ENCODE measurements around the gene CCM2L. TPM values are rescaled to one million over a fixed set of nuclear protein-coding genes. Genes with fewer than 3 reads are reported as not detected.

CCM2L gene
- total RNA-seq, 2 experiments from 2014 or later: not detected

- CTCF ChIA-PET: no interaction called here
- Mint-ChIP-seq H3K36me3 (no peaks in the 10 kb centered on the region), H3K9me3 (ENCODE audit: low read depth) (no peaks in the 10 kb centered on the region), H3K4me1 (no peaks in the 10 kb centered on the region), H3K27ac (no peak overlapping the region), H3K27me3 (peaks cover 33% of the 10 kb centered on the region), H3K4me3 (no peak overlapping the region)
- no peak for DNase-seq
- ATAC-seq: no peak
These were observed 67.0 kb downstream of the CCM2L start for GRCh38 chr20:32077190-32077589.

DNA sequence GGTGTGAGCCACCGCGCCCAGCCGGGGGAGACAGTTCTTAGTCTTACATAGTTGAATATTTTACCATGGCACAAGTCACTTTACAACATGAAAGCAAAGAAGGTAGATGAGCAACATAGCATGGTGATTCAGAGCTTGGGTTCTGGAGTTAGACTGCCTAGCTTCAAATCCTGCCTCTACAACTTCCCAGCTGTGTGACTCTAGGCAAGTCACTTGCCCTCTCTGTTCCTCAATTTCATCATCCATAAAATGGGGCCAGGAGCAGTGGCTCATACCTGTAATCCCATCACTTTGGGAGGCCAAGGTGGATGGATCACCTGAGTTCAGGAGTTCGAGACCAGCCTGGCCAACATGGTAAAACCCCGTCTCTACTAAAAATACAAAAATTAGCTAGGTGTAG lies 68.1 kb downstream of the CCM2L start:
- CTCF ChIA-PET: interaction anchor here (1.0 kb wide), 1 partner anchor 9 kb away, joined by 3 read pairs; no protein-coding TSS in a partner anchor

DNA sequence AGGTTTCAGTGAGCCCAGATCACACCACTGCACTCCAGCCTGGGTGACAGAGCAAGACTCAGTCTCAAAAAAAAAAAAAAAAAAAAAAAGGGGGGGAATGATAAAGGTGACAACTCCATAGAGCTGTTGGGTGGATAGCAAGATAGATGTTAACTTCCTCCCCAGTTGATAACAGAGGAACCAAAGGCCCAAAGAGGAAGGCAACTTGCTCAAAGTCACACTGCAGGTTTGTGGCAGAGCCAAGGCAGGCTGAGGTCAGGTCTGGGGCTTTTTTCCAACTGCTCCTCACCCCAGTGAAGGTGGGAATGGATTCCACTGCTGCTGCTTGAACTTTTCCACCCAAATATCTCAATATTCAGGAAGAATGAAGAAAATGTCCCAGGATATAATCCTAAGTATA lies 68.6 kb downstream of the CCM2L start:
- no peaks in the 10 kb centered on the region for H3K4me1 Mint-ChIP-seq
- ATAC-seq (no peak), DNase-seq (no peak)
- peaks cover 45% of the 10 kb centered on the region for H3K27me3 Mint-ChIP-seq
- no peak overlapping the region for H3K4me3 Mint-ChIP-seq
- no peaks in the 10 kb centered on the region for H3K36me3 Mint-ChIP-seq
- CTCF ChIA-PET: interaction anchor here (1.0 to 4.8 kb wide), 2 partner anchors 9 to 13 kb away, joined by 3 to 22 read pairs; no protein-coding TSS in a partner anchor
- no peaks in the 10 kb centered on the region for H3K9me3 Mint-ChIP-seq (ENCODE audit: low read depth)
- no peak overlapping the region for H3K27ac Mint-ChIP-seq

More for the DNA sequence above, 68.1 kb downstream of the CCM2L start:
- no peak for DNase-seq
- H3K36me3 Mint-ChIP-seq: no peaks in the 10 kb centered on the region
- peaks cover 42% of the 10 kb centered on the region for H3K27me3 Mint-ChIP-seq
- H3K27ac Mint-ChIP-seq: no peak overlapping the region
- no peaks in the 10 kb centered on the region for H3K9me3 Mint-ChIP-seq (ENCODE audit: low read depth)
- ATAC-seq: no peak
- no peaks in the 10 kb centered on the region for H3K4me1 Mint-ChIP-seq
- no peak overlapping the region for H3K4me3 Mint-ChIP-seq

GRCh38 chr20:32079655-32080109 lies 69.4 kb downstream of the CCM2L start:
- Mint-ChIP-seq H3K27ac (no peak overlapping the region), H3K4me1 (no peaks in the 10 kb centered on the region), H3K9me3 (ENCODE audit: low read depth) (no peaks in the 10 kb centered on the region), H3K27me3 (peaks cover 51% of the 10 kb centered on the region), H3K4me3 (no peak overlapping the region), H3K36me3 (no peaks in the 10 kb centered on the region)
- ATAC-seq (no peak), DNase-seq (no peak)
- CTCF ChIA-PET: interaction anchor here (0.6 to 4.8 kb wide), 2 partner anchors 12 to 693 kb away, joined by 3 to 22 read pairs; no protein-coding TSS in a partner anchor

DNA sequence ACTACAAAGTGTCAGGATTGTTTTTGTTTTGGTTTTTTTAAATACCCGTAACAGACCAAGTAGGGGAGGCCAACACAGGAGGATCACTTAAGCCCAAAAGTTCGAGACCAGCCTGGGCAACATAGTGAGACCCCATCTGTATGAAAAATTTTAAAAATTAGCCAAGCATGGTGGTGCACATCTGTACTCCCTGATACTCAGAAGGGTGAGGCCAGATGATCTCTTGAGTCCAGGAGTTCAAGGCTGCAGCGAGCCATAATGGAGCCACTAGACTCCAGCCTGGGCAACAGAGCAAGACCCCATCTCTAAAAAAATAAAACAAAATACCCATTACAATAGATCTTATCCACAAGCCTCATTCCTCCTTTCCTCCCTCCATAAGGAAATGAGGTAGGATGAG lies 70.5 kb downstream of the CCM2L start:
- ATAC-seq: no peak
- no peak overlapping the region for H3K27ac Mint-ChIP-seq

More for the DNA sequence above, 70.5 kb downstream of the CCM2L start:
- no peaks in the 10 kb centered on the region for H3K36me3 Mint-ChIP-seq
- H3K27me3 Mint-ChIP-seq: peaks cover 46% of the 10 kb centered on the region
- H3K4me3 Mint-ChIP-seq: no peak overlapping the region
- H3K9me3 Mint-ChIP-seq (ENCODE audit: low read depth): no peaks in the 10 kb centered on the region
- CTCF ChIA-PET: interaction anchor here (0.9 to 4.8 kb wide), 2 partner anchors 11 to 50 kb away, joined by 3 to 22 read pairs; no protein-coding TSS in a partner anchor
- H3K4me1 Mint-ChIP-seq: peaks cover 4% of the 10 kb centered on the region
- DNase-seq: no peak

Other genes with a start within 250 kb of the CCM2L start
- 1 to 10 TPM in 1 of 2 experiments, under 1 TPM in 1; 0.42 to 1.2 TPM for gene MYLK2, start 191.1 kb upstream of the CCM2L start, total RNA-seq
- not detected for gene FOXS1, start 164.8 kb upstream of the CCM2L start, total RNA-seq
- not detected for gene DUSP15, start 139.9 kb upstream of the CCM2L start, total RNA-seq
- gene TTLL9, start 139.8 kb upstream of the CCM2L start, total RNA-seq: not detected
- gene PDRG1, start 58.4 kb upstream of the CCM2L start, total RNA-seq: 10 to 100 TPM; 14.9 to 15.6 TPM
- not detected for gene XKR7, start 42.3 kb upstream of the CCM2L start, total RNA-seq
- gene HCK, start 41.8 kb downstream of the CCM2L start, total RNA-seq: not detected
- gene TM9SF4, start 99.3 kb downstream of the CCM2L start, total RNA-seq: 10 to 100 TPM; 35.7 to 39.1 TPM
- gene PLAGL2, start 197.3 kb downstream of the CCM2L start, total RNA-seq: 10 to 100 TPM; 26.3 to 41.4 TPM
- 10 to 100 TPM; 31.1 to 34.0 TPM for gene POFUT1, start 197.4 kb downstream of the CCM2L start, total RNA-seq